ENCODE data around the gene KCNJ16. TPM values are rescaled to one million over a fixed set of nuclear protein-coding genes. Genes with fewer than 3 reads are reported as not detected.

KCNJ16 gene
- total RNA-seq, 4 donors from 2014 or later = 0.44 TPM; not detected in 3

DNA sequence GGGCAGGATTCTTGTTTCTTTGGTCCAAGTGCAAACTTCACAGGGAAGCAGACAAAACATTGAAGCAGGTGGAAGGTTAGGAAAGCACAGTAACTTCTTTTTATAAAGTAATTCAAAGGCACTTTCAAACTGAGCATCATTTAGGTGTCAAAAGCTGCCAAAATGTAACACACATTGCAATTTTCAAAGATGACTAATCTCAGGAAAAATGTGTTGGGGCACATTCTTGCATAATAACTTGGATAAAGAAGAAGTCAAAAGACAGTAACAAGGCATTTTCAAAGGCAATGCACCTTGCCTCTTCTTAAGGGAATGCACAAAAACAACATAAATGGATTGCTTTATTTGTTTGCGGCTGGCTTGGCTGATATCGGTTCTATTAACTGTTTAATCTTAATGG lies 97.9 kb downstream of the KCNJ16 start:
- Histone ChIP-seq H3K9me3 (no peaks in the 10 kb centered on the region), H3K27me3 (peaks cover 0 to 13% (median 0%) of the 10 kb centered on the region in 4 donors), H3K36me3 (peaks cover 0 to 28% (median 4%) of the 10 kb centered on the region in 3 donors), H3K4me3 (peak overlapping the region in 1 of 4 donors; percentile 19), H3K27ac (peak overlapping the region in 1 of 4 donors; percentile 3), H3K4me1 (peaks cover 0 to 58% (median 7%) of the 10 kb centered on the region in 3 donors)
- intact Hi-C loops (cut with DNase I) = no loop called here
- TF ChIP-seq, protein P1, sequence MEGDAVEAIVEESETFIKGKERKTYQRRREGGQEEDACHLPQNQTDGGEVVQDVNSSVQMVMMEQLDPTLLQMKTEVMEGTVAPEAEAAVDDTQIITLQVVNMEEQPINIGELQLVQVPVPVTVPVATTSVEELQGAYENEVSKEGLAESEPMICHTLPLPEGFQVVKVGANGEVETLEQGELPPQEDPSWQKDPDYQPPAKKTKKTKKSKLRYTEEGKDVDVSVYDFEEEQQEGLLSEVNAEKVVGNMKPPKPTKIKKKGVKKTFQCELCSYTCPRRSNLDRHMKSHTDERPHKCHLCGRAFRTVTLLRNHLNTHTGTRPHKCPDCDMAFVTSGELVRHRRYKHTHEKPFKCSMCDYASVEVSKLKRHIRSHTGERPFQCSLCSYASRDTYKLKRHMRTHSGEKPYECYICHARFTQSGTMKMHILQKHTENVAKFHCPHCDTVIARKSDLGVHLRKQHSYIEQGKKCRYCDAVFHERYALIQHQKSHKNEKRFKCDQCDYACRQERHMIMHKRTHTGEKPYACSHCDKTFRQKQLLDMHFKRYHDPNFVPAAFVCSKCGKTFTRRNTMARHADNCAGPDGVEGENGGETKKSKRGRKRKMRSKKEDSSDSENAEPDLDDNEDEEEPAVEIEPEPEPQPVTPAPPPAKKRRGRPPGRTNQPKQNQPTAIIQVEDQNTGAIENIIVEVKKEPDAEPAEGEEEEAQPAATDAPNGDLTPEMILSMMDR (IDR thresholded peaks at IDR 0.05) = no peak
- no peak for TF ChIP-seq POLR2A (IDR thresholded peaks at IDR 0.05)
- WGBS, 2 donors = 38 to 64% methylated on average over 2 of the region's 2 CpGs
- DNase-seq = no peak

DNA sequence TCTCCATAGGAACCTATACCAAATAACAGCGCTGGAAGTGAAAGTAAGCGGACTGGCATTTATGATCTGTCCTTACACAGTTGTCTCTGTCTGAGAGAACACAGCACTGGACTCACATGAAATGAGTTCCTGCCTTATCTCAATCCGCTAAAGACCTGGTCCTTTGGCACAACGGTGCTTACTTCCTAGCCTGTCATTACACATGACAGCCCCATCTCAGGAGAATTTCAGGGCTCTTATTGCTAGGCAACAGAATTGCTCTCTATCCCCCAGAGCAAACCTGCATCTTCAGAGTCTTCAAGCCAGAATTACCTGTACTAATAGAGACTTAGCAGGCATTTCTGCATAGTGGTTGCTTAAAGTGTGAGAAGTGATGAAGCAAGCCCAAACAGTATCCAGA lies 98.7 kb downstream of the KCNJ16 start:
- intact Hi-C loops (cut with DNase I) = no loop called here
- H3K9me3 ChIP-seq = no peaks in the 10 kb centered on the region
- DNase-seq = no peak
- 52 to 53% methylated on average over 3 to 4 of the region's 4 CpGs for WGBS, 2 donors
- H3K4me3 ChIP-seq = peak overlapping the region in 1 of 4 donors; percentile 19
- peak overlapping the region in 1 of 4 donors; percentile 3 for H3K27ac ChIP-seq
- peaks cover 0 to 28% (median 4%) of the 10 kb centered on the region in 3 donors for H3K36me3 ChIP-seq
- peaks cover 0 to 12% (median 0%) of the 10 kb centered on the region in 4 donors for H3K27me3 ChIP-seq
- peaks cover 0 to 60% (median 7%) of the 10 kb centered on the region in 3 donors for H3K4me1 ChIP-seq
- no peak for TF ChIP-seq POLR2A (IDR thresholded peaks at IDR 0.05)
- TF ChIP-seq, protein P1 (IDR thresholded peaks at IDR 0.05) = no peak

DNA sequence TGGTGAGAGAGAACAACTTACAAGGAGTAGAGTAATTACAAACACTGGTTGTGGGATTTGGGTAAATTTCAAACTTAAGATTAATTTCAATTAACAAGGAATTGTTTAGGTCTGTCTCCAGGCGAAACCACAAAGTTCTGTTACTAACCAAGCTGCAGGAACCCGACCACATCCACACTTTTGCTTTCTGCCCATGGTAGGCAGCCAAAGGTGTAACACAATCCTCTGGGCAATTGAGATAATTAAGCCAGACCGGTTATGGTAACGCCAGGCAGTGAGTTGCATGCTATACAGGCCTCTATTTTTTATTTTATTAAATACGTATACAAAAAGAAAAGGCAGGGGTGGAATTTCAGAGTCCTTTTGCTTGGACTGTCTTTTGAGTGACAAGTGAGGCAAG lies 106.4 kb downstream of the KCNJ16 start:
- H3K9me3 ChIP-seq = no peaks in the 10 kb centered on the region
- no peak for DNase-seq
- H3K27ac ChIP-seq = no peak overlapping the region
- H3K36me3 ChIP-seq = peaks cover 0 to 10% (median 0%) of the 10 kb centered on the region in 3 donors
- TF ChIP-seq POLR2A (IDR thresholded peaks at IDR 0.05) = no peak
- TF ChIP-seq, protein P1 (IDR thresholded peaks at IDR 0.05) = no peak
- intact Hi-C loops (cut with DNase I) = no loop called here
- WGBS, 2 donors = 44 to 61% methylated on average over 5 of the region's 5 CpGs
- H3K27me3 ChIP-seq = no peaks in the 10 kb centered on the region
- peaks cover 7 to 34% (median 13%) of the 10 kb centered on the region in 3 donors for H3K4me1 ChIP-seq
- H3K4me3 ChIP-seq = no peak overlapping the region

DNA sequence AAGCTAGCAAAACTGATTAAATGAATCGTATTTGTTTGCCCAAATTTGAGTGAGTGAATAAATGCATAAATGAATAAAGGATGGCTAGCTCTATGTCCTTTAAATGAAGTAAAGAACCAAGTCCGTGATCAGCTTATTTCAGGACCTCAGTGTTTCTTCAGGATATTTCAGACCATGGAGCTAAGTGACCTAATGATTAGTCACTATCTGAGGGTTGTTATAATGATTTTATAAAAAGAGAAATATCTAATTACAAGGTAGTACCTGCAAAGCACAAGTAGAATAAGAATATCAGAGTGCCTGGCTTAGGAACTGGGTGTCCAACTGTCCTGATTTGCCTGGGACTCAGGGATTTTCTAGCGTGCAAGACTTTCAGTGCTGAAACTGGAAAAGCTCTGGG lies 106.8 kb downstream of the KCNJ16 start:
- no peak for TF ChIP-seq POLR2A (IDR thresholded peaks at IDR 0.05)
- H3K36me3 ChIP-seq = peaks cover 0 to 8% (median 0%) of the 10 kb centered on the region in 3 donors
- no peak overlapping the region for H3K27ac ChIP-seq
- intact Hi-C loops (cut with DNase I) = no loop called here
- 46 to 61% methylated on average over 3 of the region's 3 CpGs for WGBS, 2 donors
- peaks cover 9 to 39% (median 13%) of the 10 kb centered on the region in 3 donors for H3K4me1 ChIP-seq
- no peak for DNase-seq
- no peak overlapping the region for H3K4me3 ChIP-seq
- no peaks in the 10 kb centered on the region for H3K27me3 ChIP-seq
- H3K9me3 ChIP-seq = no peaks in the 10 kb centered on the region

DNA sequence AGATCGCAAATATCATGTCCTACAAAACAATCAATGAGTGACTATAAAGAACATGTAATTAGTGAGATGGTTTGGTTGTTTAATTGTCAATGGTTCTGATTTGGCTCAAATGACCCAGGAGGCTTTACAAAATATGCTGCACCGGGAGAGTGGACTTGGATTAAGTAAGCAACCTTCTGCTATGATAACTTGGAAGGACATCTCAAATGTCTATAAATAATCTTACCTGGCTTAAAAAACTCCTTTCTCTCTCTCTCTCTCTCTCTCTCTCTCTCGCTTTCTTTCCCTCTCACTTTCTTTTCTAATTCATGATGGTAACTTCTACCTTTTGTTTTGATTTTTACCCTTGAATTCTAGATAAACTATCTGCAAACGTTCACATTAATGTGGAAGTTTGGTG lies 108.5 kb downstream of the KCNJ16 start:
- DNase-seq = no peak
- Histone ChIP-seq H3K9me3 (no peaks in the 10 kb centered on the region), H3K27me3 (no peaks in the 10 kb centered on the region), H3K4me1 (peaks cover 11 to 37% (median 13%) of the 10 kb centered on the region in 3 donors), H3K4me3 (no peak overlapping the region), H3K36me3 (no peaks in the 10 kb centered on the region), H3K27ac (no peak overlapping the region)
- TF ChIP-seq, protein P1 (IDR thresholded peaks at IDR 0.05) = no peak
- no peak for TF ChIP-seq POLR2A (IDR thresholded peaks at IDR 0.05)
- 71 to 82% methylated on average over 4 of the region's 4 CpGs for WGBS, 2 donors
- intact Hi-C loops (cut with DNase I) = no loop called here

DNA sequence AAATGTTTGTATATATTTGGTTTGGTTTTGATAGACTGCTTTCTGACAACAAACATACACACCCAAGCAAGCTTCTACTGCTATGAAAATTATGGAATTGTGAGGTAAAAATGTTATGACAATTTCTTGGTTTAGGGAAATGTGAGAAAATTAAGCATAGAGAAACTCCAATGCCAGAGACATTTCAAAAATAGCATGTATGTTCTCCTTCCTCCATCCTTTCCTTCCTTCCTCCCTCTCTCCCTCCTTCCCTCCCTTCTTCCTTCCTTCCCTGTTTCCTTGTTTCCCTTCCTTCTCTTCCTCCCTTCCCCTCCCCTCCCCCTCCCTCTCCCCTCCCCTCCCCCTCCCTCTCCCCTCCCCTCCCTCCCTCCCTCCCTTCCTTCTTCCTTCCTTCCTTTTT lies 109.2 kb downstream of the KCNJ16 start:
- TF ChIP-seq, protein P1 (IDR thresholded peaks at IDR 0.05) = no peak
- H3K9me3 ChIP-seq = no peaks in the 10 kb centered on the region
- H3K36me3 ChIP-seq = no peaks in the 10 kb centered on the region
- no peak for DNase-seq
- H3K27me3 ChIP-seq = no peaks in the 10 kb centered on the region
- no peak overlapping the region for H3K4me3 ChIP-seq
- intact Hi-C loops (cut with DNase I) = no loop called here
- peaks cover 11 to 37% (median 13%) of the 10 kb centered on the region in 3 donors for H3K4me1 ChIP-seq
- H3K27ac ChIP-seq = peak overlapping the region in 1 of 4 donors; percentile 26

Measured in esophagus squamous epithelium (tissue), 5 donors.